WTC11 (cell line): ENCODE measurements around the gene RPRD2. TPM values are rescaled to one million over a fixed set of nuclear protein-coding genes. Genes with fewer than 3 reads are reported as not detected.

Source experiments
- ATAC-seq: fragments of 200-7000 bp; cut with Tn5 transposase; 2 replicates; pipeline ENCODE4 v1.10.0; 2021; ENCODE audit warnings: mild to moderate bottlenecking, moderate library complexity
- CTCF ChIA-PET: fragments of 300-600 bp; sonication (Branson Sonifier 250); formaldehyde crosslinking; loops from one replicate; lab custom pipeline; 2021; ENCODE audit warnings: antibody characterized with exemption; lab: Charles Lee
- POLR2A ChIA-PET: fragments of 350-600 bp; sonication (Branson Sonifier 250); formaldehyde crosslinking; loops from one replicate; lab custom pipeline; 2021; ENCODE audit warnings: antibody characterized with exemption; lab: Charles Lee
- DNase-seq: peaks from one replicate; pipeline ENCODE4 v3.0.0; 2021; ENCODE audit warnings: low spot score
- H3K27ac Mint-ChIP-seq: 2 replicates; pipeline ENCODE4 v1.8.0; 2021; ENCODE audit warnings: mixed read lengths
- H3K27me3 Mint-ChIP-seq: 2 replicates; pipeline ENCODE4 v1.8.0; 2021; ENCODE audit warnings: low read depth, mild to moderate bottlenecking, moderate library complexity, mixed read lengths
- H3K36me3 Mint-ChIP-seq: 2 replicates; pipeline ENCODE4 v1.8.0; 2021; ENCODE audit warnings: mixed read lengths
- H3K4me1 Mint-ChIP-seq: 2 replicates; pipeline ENCODE4 v1.8.0; 2022; ENCODE audit warnings: mixed read lengths
- H3K4me3 Mint-ChIP-seq: 2 replicates; pipeline ENCODE4 v1.8.0; 2021; ENCODE audit warnings: mild to moderate bottlenecking, moderate library complexity, mixed read lengths
- H3K9me3 Mint-ChIP-seq: 2 replicates; pipeline ENCODE4 v1.8.0; 2021; ENCODE audit warnings: mixed read lengths
- ATF1 ChIP-seq: sonication (generic); formaldehyde crosslinking; IDR thresholded peaks from 2 replicates; pipeline ENCODE4 v1.8.1; 2023; ENCODE audit warnings: mild to moderate bottlenecking, moderate library complexity, missing genetic modification reagents
- CREM ChIP-seq: sonication (generic); formaldehyde crosslinking; IDR thresholded peaks from 2 replicates; pipeline ENCODE4 v1.8.1; 2022; ENCODE audit warnings: mild to moderate bottlenecking, missing genetic modification reagents, moderate library complexity
- FOXK1 ChIP-seq: sonication (generic); formaldehyde crosslinking; IDR thresholded peaks from 2 replicates; pipeline ENCODE4 v1.8.0; 2022; ENCODE audit warnings: mild to moderate bottlenecking, moderate library complexity, missing genetic modification reagents
- GABPB1 ChIP-seq: sonication (generic); formaldehyde crosslinking; IDR thresholded peaks from 2 replicates; pipeline ENCODE4 v1.8.1; 2023; ENCODE audit warnings: mild to moderate bottlenecking, missing genetic modification reagents
- NFE2L1 ChIP-seq: sonication (generic); formaldehyde crosslinking; IDR thresholded peaks from 2 replicates; pipeline ENCODE4 v1.8.1; 2023; ENCODE audit warnings: missing genetic modification reagents
- NR1H2 ChIP-seq: sonication (generic); formaldehyde crosslinking; IDR thresholded peaks from 2 replicates; pipeline ENCODE4 v1.9.0; 2021; ENCODE audit warnings: mild to moderate bottlenecking, moderate library complexity, missing genetic modification reagents
- TEAD1 ChIP-seq: sonication (generic); formaldehyde crosslinking; IDR thresholded peaks from 2 replicates; pipeline ENCODE4 v1.8.0; 2022; ENCODE audit warnings: mild to moderate bottlenecking, missing genetic modification reagents
- TEAD4 ChIP-seq: sonication (generic); formaldehyde crosslinking; IDR thresholded peaks from 2 replicates; pipeline ENCODE4 v1.8.0; 2022; ENCODE audit warnings: mild to moderate bottlenecking, missing genetic modification reagents
- ZBTB21 ChIP-seq: sonication (generic); formaldehyde crosslinking; IDR thresholded peaks from 2 replicates; pipeline ENCODE4 v1.8.1; 2023; ENCODE audit warnings: mild to moderate bottlenecking, missing genetic modification reagents, borderline replicate concordance
- ZNF317 ChIP-seq: sonication (generic); formaldehyde crosslinking; IDR thresholded peaks from 2 replicates; pipeline ENCODE4 v1.8.1; 2023; ENCODE audit warnings: low read depth, mild to moderate bottlenecking, moderate library complexity, missing genetic modification reagents, borderline replicate concordance
- ZNF423 ChIP-seq: fragments of 250-450 bp; sonication (Bioruptor Pico); IDR thresholded peaks from 2 replicates; pipeline ENCODE4 v2.1.2; 2022; ENCODE audit warnings: mild to moderate bottlenecking, moderate library complexity
- total RNA-seq: library from RNA; stranded (reverse); gene quantifications from 3 replicates; pipeline ENCODE4 v1.2.3, GENCODE V29; 2021
- TF ChIP-seq, protein P1 (sequence below): sonication (generic); formaldehyde crosslinking; IDR thresholded peaks from 2 replicates; pipeline ENCODE4 v1.8.1; 2023; ENCODE audit warnings: mild to moderate bottlenecking, missing genetic modification reagents, borderline replicate concordance
- TF ChIP-seq, protein P2 (sequence below): sonication (generic); formaldehyde crosslinking; IDR thresholded peaks from 2 replicates; pipeline ENCODE4 v1.8.1; 2022; ENCODE audit warnings: missing genetic modification reagents, borderline replicate concordance
- TF ChIP-seq, protein P3 (sequence below): sonication (generic); formaldehyde crosslinking; IDR thresholded peaks from 2 replicates; pipeline ENCODE4 v1.8.1; 2023; ENCODE audit warnings: mild to moderate bottlenecking, missing genetic modification reagents
- TF ChIP-seq, protein P4 (sequence below): sonication (generic); formaldehyde crosslinking; IDR thresholded peaks from 2 replicates; pipeline ENCODE4 v1.8.1; 2022; ENCODE audit warnings: mild to moderate bottlenecking, moderate library complexity, missing genetic modification reagents
- TF ChIP-seq, protein P5 (sequence below): sonication (generic); formaldehyde crosslinking; IDR thresholded peaks from 2 replicates; pipeline ENCODE4 v1.8.0; 2022; ENCODE audit warnings: mild to moderate bottlenecking, missing genetic modification reagents
- TF ChIP-seq, protein P6 (sequence below): sonication (generic); formaldehyde crosslinking; IDR thresholded peaks from 2 replicates; pipeline ENCODE4 v1.8.1; 2023; ENCODE audit warnings: mild to moderate bottlenecking, missing genetic modification reagents
- TF ChIP-seq, protein P7 (sequence below): sonication (generic); formaldehyde crosslinking; IDR thresholded peaks from 2 replicates; pipeline ENCODE4 v1.8.0; 2022; ENCODE audit warnings: mild to moderate bottlenecking, missing genetic modification reagents
- TF ChIP-seq, protein P8 (sequence below): sonication (generic); formaldehyde crosslinking; IDR thresholded peaks from 2 replicates; pipeline ENCODE4 v1.8.0; 2022; ENCODE audit warnings: mild to moderate bottlenecking, missing genetic modification reagents

RPRD2 gene
- total RNA-seq, 1 experiment from 2014 or later: 26.1 TPM

DNA sequence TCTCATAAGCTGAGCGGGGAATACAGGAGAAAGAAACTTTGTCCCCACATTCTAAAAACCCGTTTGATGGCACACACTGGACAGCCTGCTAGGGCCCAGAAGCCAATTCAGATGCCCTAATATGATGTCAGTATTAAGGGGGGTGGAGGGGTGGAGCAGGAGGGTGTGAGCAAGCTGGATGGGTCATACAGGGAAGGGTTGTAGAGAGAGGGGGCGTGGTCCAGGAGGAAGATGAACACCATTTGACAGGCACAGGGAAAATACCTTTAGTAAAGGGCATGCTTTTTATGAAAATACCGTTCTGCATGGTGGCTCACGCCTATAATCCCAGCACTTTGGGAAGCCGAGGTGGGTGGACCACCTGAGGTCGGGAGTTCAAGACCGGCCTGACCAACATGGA is 129.2 kb downstream of the RPRD2 start (continued):
- TF ChIP-seq, protein P1, sequence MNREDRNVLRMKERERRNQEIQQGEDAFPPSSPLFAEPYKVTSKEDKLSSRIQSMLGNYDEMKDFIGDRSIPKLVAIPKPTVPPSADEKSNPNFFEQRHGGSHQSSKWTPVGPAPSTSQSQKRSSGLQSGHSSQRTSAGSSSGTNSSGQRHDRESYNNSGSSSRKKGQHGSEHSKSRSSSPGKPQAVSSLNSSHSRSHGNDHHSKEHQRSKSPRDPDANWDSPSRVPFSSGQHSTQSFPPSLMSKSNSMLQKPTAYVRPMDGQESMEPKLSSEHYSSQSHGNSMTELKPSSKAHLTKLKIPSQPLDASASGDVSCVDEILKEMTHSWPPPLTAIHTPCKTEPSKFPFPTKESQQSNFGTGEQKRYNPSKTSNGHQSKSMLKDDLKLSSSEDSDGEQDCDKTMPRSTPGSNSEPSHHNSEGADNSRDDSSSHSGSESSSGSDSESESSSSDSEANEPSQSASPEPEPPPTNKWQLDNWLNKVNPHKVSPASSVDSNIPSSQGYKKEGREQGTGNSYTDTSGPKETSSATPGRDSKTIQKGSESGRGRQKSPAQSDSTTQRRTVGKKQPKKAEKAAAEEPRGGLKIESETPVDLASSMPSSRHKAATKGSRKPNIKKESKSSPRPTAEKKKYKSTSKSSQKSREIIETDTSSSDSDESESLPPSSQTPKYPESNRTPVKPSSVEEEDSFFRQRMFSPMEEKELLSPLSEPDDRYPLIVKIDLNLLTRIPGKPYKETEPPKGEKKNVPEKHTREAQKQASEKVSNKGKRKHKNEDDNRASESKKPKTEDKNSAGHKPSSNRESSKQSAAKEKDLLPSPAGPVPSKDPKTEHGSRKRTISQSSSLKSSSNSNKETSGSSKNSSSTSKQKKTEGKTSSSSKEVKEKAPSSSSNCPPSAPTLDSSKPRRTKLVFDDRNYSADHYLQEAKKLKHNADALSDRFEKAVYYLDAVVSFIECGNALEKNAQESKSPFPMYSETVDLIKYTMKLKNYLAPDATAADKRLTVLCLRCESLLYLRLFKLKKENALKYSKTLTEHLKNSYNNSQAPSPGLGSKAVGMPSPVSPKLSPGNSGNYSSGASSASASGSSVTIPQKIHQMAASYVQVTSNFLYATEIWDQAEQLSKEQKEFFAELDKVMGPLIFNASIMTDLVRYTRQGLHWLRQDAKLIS: no peak
- TF ChIP-seq, protein P2, sequence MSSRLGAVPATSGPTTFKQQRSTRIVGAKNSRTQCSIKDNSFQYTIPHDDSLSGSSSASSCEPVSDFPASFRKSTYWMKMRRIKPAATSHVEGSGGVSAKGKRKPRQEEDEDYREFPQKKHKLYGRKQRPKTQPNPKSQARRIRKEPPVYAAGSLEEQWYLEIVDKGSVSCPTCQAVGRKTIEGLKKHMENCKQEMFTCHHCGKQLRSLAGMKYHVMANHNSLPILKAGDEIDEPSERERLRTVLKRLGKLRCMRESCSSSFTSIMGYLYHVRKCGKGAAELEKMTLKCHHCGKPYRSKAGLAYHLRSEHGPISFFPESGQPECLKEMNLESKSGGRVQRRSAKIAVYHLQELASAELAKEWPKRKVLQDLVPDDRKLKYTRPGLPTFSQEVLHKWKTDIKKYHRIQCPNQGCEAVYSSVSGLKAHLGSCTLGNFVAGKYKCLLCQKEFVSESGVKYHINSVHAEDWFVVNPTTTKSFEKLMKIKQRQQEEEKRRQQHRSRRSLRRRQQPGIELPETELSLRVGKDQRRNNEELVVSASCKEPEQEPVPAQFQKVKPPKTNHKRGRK (CRISPR knock-in tag): no peak
- no peak for TF ChIP-seq ZBTB21 (CRISPR knock-in tag)
- TF ChIP-seq CREM (CRISPR knock-in tag): no peak
- TF ChIP-seq, protein P3, sequence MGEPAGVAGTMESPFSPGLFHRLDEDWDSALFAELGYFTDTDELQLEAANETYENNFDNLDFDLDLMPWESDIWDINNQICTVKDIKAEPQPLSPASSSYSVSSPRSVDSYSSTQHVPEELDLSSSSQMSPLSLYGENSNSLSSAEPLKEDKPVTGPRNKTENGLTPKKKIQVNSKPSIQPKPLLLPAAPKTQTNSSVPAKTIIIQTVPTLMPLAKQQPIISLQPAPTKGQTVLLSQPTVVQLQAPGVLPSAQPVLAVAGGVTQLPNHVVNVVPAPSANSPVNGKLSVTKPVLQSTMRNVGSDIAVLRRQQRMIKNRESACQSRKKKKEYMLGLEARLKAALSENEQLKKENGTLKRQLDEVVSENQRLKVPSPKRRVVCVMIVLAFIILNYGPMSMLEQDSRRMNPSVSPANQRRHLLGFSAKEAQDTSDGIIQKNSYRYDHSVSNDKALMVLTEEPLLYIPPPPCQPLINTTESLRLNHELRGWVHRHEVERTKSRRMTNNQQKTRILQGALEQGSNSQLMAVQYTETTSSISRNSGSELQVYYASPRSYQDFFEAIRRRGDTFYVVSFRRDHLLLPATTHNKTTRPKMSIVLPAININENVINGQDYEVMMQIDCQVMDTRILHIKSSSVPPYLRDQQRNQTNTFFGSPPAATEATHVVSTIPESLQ (CRISPR knock-in tag): no peak
- TF ChIP-seq, protein P4, sequence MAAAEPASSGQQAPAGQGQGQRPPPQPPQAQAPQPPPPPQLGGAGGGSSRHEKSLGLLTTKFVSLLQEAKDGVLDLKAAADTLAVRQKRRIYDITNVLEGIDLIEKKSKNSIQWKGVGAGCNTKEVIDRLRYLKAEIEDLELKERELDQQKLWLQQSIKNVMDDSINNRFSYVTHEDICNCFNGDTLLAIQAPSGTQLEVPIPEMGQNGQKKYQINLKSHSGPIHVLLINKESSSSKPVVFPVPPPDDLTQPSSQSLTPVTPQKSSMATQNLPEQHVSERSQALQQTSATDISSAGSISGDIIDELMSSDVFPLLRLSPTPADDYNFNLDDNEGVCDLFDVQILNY: no peak
- TF ChIP-seq, protein P5, sequence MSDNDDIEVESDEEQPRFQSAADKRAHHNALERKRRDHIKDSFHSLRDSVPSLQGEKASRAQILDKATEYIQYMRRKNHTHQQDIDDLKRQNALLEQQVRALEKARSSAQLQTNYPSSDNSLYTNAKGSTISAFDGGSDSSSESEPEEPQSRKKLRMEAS (CRISPR knock-in tag): no peak
- no peak for TF ChIP-seq ZNF317 (CRISPR knock-in tag)
- TF ChIP-seq, protein P6, sequence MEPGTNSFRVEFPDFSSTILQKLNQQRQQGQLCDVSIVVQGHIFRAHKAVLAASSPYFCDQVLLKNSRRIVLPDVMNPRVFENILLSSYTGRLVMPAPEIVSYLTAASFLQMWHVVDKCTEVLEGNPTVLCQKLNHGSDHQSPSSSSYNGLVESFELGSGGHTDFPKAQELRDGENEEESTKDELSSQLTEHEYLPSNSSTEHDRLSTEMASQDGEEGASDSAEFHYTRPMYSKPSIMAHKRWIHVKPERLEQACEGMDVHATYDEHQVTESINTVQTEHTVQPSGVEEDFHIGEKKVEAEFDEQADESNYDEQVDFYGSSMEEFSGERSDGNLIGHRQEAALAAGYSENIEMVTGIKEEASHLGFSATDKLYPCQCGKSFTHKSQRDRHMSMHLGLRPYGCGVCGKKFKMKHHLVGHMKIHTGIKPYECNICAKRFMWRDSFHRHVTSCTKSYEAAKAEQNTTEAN (CRISPR knock-in tag): no peak
- TF ChIP-seq, protein P7, sequence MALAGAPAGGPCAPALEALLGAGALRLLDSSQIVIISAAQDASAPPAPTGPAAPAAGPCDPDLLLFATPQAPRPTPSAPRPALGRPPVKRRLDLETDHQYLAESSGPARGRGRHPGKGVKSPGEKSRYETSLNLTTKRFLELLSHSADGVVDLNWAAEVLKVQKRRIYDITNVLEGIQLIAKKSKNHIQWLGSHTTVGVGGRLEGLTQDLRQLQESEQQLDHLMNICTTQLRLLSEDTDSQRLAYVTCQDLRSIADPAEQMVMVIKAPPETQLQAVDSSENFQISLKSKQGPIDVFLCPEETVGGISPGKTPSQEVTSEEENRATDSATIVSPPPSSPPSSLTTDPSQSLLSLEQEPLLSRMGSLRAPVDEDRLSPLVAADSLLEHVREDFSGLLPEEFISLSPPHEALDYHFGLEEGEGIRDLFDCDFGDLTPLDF (CRISPR knock-in tag): no peak
- TF ChIP-seq, protein P8, sequence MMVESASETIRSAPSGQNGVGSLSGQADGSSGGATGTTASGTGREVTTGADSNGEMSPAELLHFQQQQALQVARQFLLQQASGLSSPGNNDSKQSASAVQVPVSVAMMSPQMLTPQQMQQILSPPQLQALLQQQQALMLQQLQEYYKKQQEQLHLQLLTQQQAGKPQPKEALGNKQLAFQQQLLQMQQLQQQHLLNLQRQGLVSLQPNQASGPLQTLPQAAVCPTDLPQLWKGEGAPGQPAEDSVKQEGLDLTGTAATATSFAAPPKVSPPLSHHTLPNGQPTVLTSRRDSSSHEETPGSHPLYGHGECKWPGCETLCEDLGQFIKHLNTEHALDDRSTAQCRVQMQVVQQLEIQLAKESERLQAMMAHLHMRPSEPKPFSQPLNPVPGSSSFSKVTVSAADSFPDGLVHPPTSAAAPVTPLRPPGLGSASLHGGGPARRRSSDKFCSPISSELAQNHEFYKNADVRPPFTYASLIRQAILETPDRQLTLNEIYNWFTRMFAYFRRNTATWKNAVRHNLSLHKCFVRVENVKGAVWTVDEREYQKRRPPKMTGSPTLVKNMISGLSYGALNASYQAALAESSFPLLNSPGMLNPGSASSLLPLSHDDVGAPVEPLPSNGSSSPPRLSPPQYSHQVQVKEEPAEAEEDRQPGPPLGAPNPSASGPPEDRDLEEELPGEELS (CRISPR knock-in tag): no peak

DNA sequence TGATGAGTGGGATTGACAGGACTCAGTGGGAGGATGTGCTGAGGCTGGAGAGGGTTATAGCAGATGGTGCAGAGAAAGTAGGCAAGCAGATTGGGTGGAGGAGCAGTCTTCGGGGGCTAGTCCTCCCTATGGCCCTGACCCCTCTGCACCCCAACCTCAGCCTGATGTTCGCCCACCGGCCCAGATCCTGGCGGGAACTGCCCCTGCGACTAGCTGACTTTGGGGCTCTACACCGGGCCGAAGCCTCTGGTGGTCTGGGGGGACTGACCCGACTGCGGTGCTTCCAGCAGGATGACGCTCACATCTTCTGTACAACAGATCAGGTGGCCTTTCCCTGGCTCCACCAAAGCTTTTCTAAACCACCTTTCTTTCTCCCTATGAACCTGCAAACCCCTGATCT is 134.4 kb downstream of the RPRD2 start:
- H3K36me3 Mint-ChIP-seq: peaks cover 56% of the 10 kb centered on the region
- no peak for DNase-seq
- no peaks in the 10 kb centered on the region for H3K9me3 Mint-ChIP-seq
- H3K4me3 Mint-ChIP-seq: no peak overlapping the region
- no peaks in the 10 kb centered on the region for H3K4me1 Mint-ChIP-seq
- no peak overlapping the region for H3K27ac Mint-ChIP-seq
- no peaks in the 10 kb centered on the region for H3K27me3 Mint-ChIP-seq
- no peak for ATAC-seq
- CTCF ChIA-PET: no interaction called here
- POLR2A ChIA-PET: no interaction called here
- TF ChIP-seq ZNF423: no peak
- no peak for TF ChIP-seq TEAD4
- no peak for TF ChIP-seq NFE2L1 (CRISPR knock-in tag)
- TF ChIP-seq ATF1 (CRISPR knock-in tag): no peak
- no peak for TF ChIP-seq FOXK1 (CRISPR knock-in tag)
- no peak for TF ChIP-seq GABPB1 (CRISPR knock-in tag)
- no peak for TF ChIP-seq NR1H2 (CRISPR knock-in tag)
- TF ChIP-seq TEAD1 (CRISPR knock-in tag): no peak
- TF ChIP-seq, protein P3 (CRISPR knock-in tag): no peak
